ENCODE measurements around the gene EMX1. TPM values are rescaled to one million over a fixed set of nuclear protein-coding genes. Genes with fewer than 3 reads are reported as not detected.

EMX1 gene
- total and polyA plus RNA-seq, 7 donors = 0.60 to 1.4 (median 0.71) TPM; not detected in 4

- H3K27ac ChIP-seq = no peak overlapping the region
- peaks cover 0 to 10% (median 0%) of the 10 kb centered on the region in 4 donors for H3K36me3 ChIP-seq
- no peaks in the 10 kb centered on the region for H3K27me3 ChIP-seq
- TF ChIP-seq CTCF (IDR thresholded peaks at IDR 0.05) (no peak), POLR2AphosphoS5 (IDR thresholded peaks at IDR 0.05) (no peak), POLR2A (IDR thresholded peaks at IDR 0.05) (no peak), EP300 (IDR thresholded peaks at IDR 0.05) (no peak)
- no peaks in the 10 kb centered on the region for H3K9me3 ChIP-seq
- no peak overlapping the region for H3K4me3 ChIP-seq
- 85 to 92% methylated on average over 6 of the region's 6 CpGs for WGBS, 2 donors
- peaks cover 0 to 16% (median 10%) of the 10 kb centered on the region in 4 donors for H3K4me1 ChIP-seq
- DNase-seq = no peak
- intact Hi-C loops (cut with DNase I) = loop anchor here (2.0 kb wide), 1 partner anchor 66 kb away; no protein-coding TSS in a partner anchor
These were observed 23.5 kb downstream of the EMX1 start for GRCh38 chr2:72940786-72941185.

DNA sequence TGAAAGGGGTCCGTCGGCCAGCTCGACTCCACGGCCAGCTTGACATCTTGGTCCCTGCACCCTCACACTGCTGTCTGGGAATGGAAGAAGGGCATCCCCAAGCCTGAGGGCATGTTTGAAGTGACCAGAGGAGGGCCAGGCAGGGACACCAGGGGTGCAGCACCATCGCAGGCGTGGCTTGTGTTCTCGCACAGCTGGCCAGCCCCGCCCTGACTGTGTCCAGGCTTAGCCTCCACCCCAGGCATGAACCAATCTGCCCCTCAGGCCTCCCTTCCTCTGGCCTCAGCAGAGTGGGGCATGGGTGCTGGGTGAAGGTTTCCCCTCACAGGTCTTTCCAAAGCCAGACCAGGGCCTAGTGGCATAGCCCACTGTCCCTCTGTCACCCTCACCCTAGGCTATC, 25.0 kb downstream of the EMX1 start:
- TF ChIP-seq POLR2AphosphoS5 (IDR thresholded peaks at IDR 0.05) (no peak), POLR2A (IDR thresholded peaks at IDR 0.05) (no peak), CTCF (IDR thresholded peaks at IDR 0.05) (no peak)
- no peak for DNase-seq
- intact Hi-C loops (cut with DNase I) = no loop called here

DNA sequence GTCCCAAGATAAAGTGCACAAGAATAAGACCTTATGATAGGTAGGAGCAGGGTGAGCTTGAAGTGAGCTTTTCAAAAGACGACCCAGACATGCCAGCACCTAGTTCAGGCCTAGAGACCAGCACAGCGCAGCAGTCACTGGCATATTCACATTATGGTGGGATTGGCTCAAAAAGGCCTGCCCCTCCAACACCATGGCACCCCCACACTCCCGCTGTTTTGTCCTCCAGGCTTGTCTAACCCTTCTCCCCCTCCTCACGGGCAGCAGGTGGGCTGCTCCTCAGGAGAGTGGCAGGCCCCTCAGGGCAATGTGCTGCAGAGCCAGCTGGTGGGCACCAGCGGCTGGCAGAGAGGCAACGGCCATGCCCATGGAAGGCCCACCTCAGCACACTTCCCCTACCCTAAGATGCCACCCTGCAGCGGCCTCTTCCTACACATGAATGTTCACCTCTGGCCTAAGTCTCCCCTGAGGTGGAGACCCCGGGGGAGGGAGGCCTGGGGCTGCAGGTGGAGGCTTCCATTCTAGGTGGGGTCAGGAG, 25.6 kb downstream of the EMX1 start:
- no peaks in the 10 kb centered on the region for H3K4me1 ChIP-seq
- DNase-seq = no peak
- no peaks in the 10 kb centered on the region for H3K27me3 ChIP-seq
- intact Hi-C loops (cut with DNase I) = no loop called here
- H3K4me3 ChIP-seq = no peak overlapping the region
- TF ChIP-seq POLR2A (IDR thresholded peaks at IDR 0.05) (no peak), EP300 (IDR thresholded peaks at IDR 0.05) (no peak), CTCF (IDR thresholded peaks at IDR 0.05) (no peak), POLR2AphosphoS5 (IDR thresholded peaks at IDR 0.05) (no peak)
- WGBS, 2 donors = 95 to 96% methylated on average over 8 of the region's 8 CpGs
- peaks cover 0 to 10% (median 0%) of the 10 kb centered on the region in 4 donors for H3K36me3 ChIP-seq
- H3K27ac ChIP-seq = no peak overlapping the region
- no peaks in the 10 kb centered on the region for H3K9me3 ChIP-seq

More for the DNA sequence above, 25.0 kb downstream of the EMX1 start:
- no peak overlapping the region for H3K27ac ChIP-seq
- no peaks in the 10 kb centered on the region for H3K27me3 ChIP-seq
- no peaks in the 10 kb centered on the region for H3K9me3 ChIP-seq
- WGBS, 2 donors = 75 to 82% methylated on average over 8 of the region's 8 CpGs
- H3K36me3 ChIP-seq = peaks cover 0 to 10% (median 0%) of the 10 kb centered on the region in 4 donors
- H3K4me3 ChIP-seq = no peak overlapping the region
- H3K4me1 ChIP-seq = peaks cover 0 to 2% (median 0%) of the 10 kb centered on the region in 4 donors

DNA sequence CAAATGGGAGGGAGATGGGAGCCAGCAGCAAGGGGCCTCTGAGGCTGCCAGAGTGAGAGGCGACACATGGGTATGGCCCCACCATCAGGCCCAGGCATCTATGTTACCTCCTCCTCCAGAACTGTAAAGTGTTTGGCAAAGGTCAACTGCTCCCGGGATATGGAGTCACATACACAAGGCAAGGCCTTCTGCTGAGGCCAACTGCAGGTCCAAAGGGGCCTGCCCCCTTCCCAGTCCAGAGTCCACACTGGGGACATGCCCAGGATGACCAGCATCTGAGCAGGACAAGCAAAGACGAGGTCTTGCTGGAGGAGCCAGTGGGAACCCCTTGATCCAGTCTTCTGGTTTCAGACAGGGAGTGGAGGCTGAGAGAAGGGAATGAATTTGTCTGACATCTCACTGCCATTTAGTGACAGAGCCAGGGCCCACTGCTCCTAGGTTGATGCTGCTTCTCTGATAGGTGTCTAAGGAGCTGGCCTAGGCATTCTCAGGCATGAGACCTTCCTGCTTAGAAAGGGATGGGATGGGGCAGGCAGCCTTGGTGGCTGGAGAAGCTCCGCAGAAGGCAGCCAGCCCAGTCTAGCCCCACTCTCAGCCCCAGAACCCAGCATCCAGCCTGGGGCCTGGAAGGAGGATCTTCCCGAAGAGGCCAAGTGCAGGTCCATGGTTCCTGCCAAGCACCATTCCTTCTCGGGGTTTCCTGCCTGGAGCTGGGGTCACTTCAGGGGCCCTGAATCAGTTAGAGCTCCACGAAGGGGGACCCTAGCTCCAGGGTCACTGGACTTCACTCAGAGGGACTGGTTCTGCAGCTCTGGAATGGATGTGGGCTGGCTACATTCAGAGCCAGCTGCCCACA, 26.4 kb downstream of the EMX1 start:
- no peak for TF ChIP-seq POLR2AphosphoS5 (IDR thresholded peaks at IDR 0.05)
- TF ChIP-seq CTCF (IDR thresholded peaks at IDR 0.05) = no peak
- TF ChIP-seq EP300 (IDR thresholded peaks at IDR 0.05) = no peak
- no peak for TF ChIP-seq POLR2A (IDR thresholded peaks at IDR 0.05)
- no peak for DNase-seq
- intact Hi-C loops (cut with DNase I) = no loop called here
- no peak overlapping the region for H3K4me3 ChIP-seq
- H3K27me3 ChIP-seq = no peaks in the 10 kb centered on the region
- H3K9me3 ChIP-seq = no peaks in the 10 kb centered on the region
- no peaks in the 10 kb centered on the region for H3K4me1 ChIP-seq
- 81 to 93% methylated on average over 7 of the region's 7 CpGs for WGBS, 2 donors
- no peak overlapping the region for H3K27ac ChIP-seq
- peaks cover 0 to 10% (median 0%) of the 10 kb centered on the region in 4 donors for H3K36me3 ChIP-seq
